H9 (cell line): Measurements from ENCODE around the gene UBL5. TPM values are rescaled to one million over a fixed set of nuclear protein-coding genes. Genes with fewer than 3 reads are reported as not detected.

Experiments
- DNase-seq: peaks from one replicate; pipeline ENCODE4 v3.0.0-alpha.2; 2017
- H2AFZ ChIP-seq: one replicate; pipeline ENCODE4 v1.6.1; 2013; ENCODE audit warnings: mild to moderate bottlenecking, low read length, control low read depth, moderate library complexity
- H2AK5ac ChIP-seq: 2 replicates; pipeline ENCODE4 v1.6.1; 2013; ENCODE audit warnings: low read length, control low read depth, mixed read lengths; ENCODE audit not compliant: insufficient read length
- H2BK120ac ChIP-seq: one replicate; pipeline ENCODE4 v1.6.1; 2013; ENCODE audit warnings: low read depth, mild to moderate bottlenecking, low read length, control low read depth, inconsistent platforms; ENCODE audit not compliant: poor library complexity, severe bottlenecking
- H2BK12ac ChIP-seq: 2 replicates; pipeline ENCODE4 v1.6.1; 2013; ENCODE audit warnings: low read length, control low read depth, mixed read lengths, low read depth; ENCODE audit not compliant: insufficient read length
- H2BK15ac ChIP-seq: 2 replicates; pipeline ENCODE4 v1.6.1; 2013; ENCODE audit warnings: low read depth, low read length, control low read depth
- H2BK20ac ChIP-seq: one replicate; pipeline ENCODE4 v1.6.1; 2013; ENCODE audit warnings: low read depth, mild to moderate bottlenecking, low read length, control low read depth, inconsistent platforms; ENCODE audit not compliant: poor library complexity, severe bottlenecking
- H2BK5ac ChIP-seq: 2 replicates; pipeline ENCODE4 v1.6.1; 2013; ENCODE audit warnings: low read length, control low read depth, mixed read lengths; ENCODE audit not compliant: insufficient read length
- H3K14ac ChIP-seq: 2 replicates; pipeline ENCODE4 v1.6.1; 2013; ENCODE audit warnings: low read length, control low read depth; ENCODE audit not compliant: insufficient read depth
- H3K18ac ChIP-seq: 2 replicates; pipeline ENCODE4 v1.6.1; 2013; ENCODE audit warnings: low read depth, mild to moderate bottlenecking, mixed read lengths, low read length, control low read depth; ENCODE audit not compliant: insufficient read length
- H3K23ac ChIP-seq: 2 replicates; pipeline ENCODE4 v1.6.1; 2013; ENCODE audit warnings: low read length, control low read depth, mixed read lengths, low read depth; ENCODE audit not compliant: insufficient read length
- H3K23me2 ChIP-seq: 2 replicates; pipeline ENCODE4 v1.6.1; 2013; ENCODE audit warnings: low read depth, mild to moderate bottlenecking, mixed read lengths, low read length, control low read depth; ENCODE audit not compliant: insufficient read length, poor library complexity, severe bottlenecking
- H3K27ac ChIP-seq: 2 replicates; pipeline ENCODE4 v1.5.1; 2013; ENCODE audit warnings: low read length, control low read depth, mixed read lengths, low read depth; ENCODE audit not compliant: insufficient read length
- H3K27me3 ChIP-seq: 2 replicates; pipeline ENCODE4 v1.6.1; 2013; ENCODE audit warnings: low read length, control low read depth, inconsistent platforms; ENCODE audit not compliant: insufficient read depth
- H3K4ac ChIP-seq: 2 replicates; pipeline ENCODE4 v1.6.1; 2013; ENCODE audit warnings: low read depth, mild to moderate bottlenecking, control low read depth, inconsistent platforms, low read length, moderate library complexity
- H3K4me1 ChIP-seq: 2 replicates; pipeline ENCODE4 v1.6.1; 2013; ENCODE audit warnings: low read length, control low read depth, inconsistent platforms; ENCODE audit not compliant: insufficient read depth
- H3K4me2 ChIP-seq: 2 replicates; pipeline ENCODE4 v1.6.1; 2013; ENCODE audit warnings: low read length, control low read depth, mixed read lengths; ENCODE audit not compliant: insufficient read length, insufficient read depth
- H3K56ac ChIP-seq: 2 replicates; pipeline ENCODE4 v1.6.1; 2013; ENCODE audit warnings: low read depth, mild to moderate bottlenecking, mixed read lengths, low read length, control low read depth; ENCODE audit not compliant: insufficient read length
- H3K79me1 ChIP-seq: 2 replicates; pipeline ENCODE4 v1.6.1; 2013; ENCODE audit warnings: low read depth, mild to moderate bottlenecking, moderate library complexity, low read length, control low read depth, inconsistent platforms; ENCODE audit not compliant: insufficient read depth, poor library complexity, severe bottlenecking
- H3K79me2 ChIP-seq: 2 replicates; pipeline ENCODE4 v1.6.1; 2013; ENCODE audit warnings: low read length, control low read depth, inconsistent platforms; ENCODE audit not compliant: insufficient read depth
- H3K9ac ChIP-seq: 2 replicates; pipeline ENCODE4 v1.6.1; 2013; ENCODE audit warnings: low read length, control low read depth, mixed read lengths; ENCODE audit not compliant: insufficient read length; ENCODE audit errors: extremely low read depth
- H3K9me3 ChIP-seq: one replicate; pipeline ENCODE4 v1.6.1; 2013; ENCODE audit warnings: low read depth, low read length, inconsistent platforms; ENCODE audit not compliant: control insufficient read depth
- H3T11ph ChIP-seq: one replicate; pipeline ENCODE4 v1.6.1; 2013; ENCODE audit warnings: mild to moderate bottlenecking, low read length, control low read depth, inconsistent platforms
- H4K20me1 ChIP-seq: one replicate; pipeline ENCODE4 v1.6.1; 2013; ENCODE audit not compliant: control insufficient read depth, insufficient read length, insufficient read depth
- H4K5ac ChIP-seq: 2 replicates; pipeline ENCODE4 v1.6.1; 2013; ENCODE audit warnings: low read depth, mild to moderate bottlenecking, mixed read lengths, low read length, control low read depth; ENCODE audit not compliant: insufficient read length
- H4K8ac ChIP-seq: replicated peaks from 2 replicates; pipeline ENCODE4 v1.6.1; 2013; ENCODE audit warnings: low read length, control low read depth, mixed read lengths, low read depth; ENCODE audit not compliant: insufficient read length
- H4K91ac ChIP-seq: 2 replicates; pipeline ENCODE4 v1.6.1; 2013; ENCODE audit warnings: low read depth, mild to moderate bottlenecking, moderate library complexity, mixed read lengths, low read length, control low read depth; ENCODE audit not compliant: insufficient read length
- H3K27ac Mint-ChIP-seq, 3 experiments: 2 replicates in 2 of 3; 3 replicates in 1 of 3; pipeline ENCODE4 v1.8.0; 2020 to 2021; ENCODE audit warnings: mixed read lengths in 3 of 3, mild to moderate bottlenecking in 1 of 3, moderate library complexity in 1 of 3
- H3K27me3 Mint-ChIP-seq: 2 replicates; pipeline ENCODE4 v1.8.0; 2021; ENCODE audit warnings: low read depth, mild to moderate bottlenecking, moderate library complexity, mixed read lengths
- H3K36me3 Mint-ChIP-seq, 3 experiments: 2 replicates in 2 of 3; 3 replicates in 1 of 3; pipeline ENCODE4 v1.8.0; 2020 to 2021; ENCODE audit warnings: low read depth in 3 of 3, mixed read lengths in 3 of 3; ENCODE audit not compliant: insufficient read depth in 1 of 3
- H3K4me1 Mint-ChIP-seq, 2 experiments: 2 replicates each; pipeline ENCODE4 v1.8.0; 2020; ENCODE audit warnings: mixed read lengths in 2 of 2
- H3K4me3 Mint-ChIP-seq, 2 experiments: 2 replicates in 1 of 2; 3 replicates in 1 of 2; pipeline ENCODE4 v1.8.0; 2020 to 2021; ENCODE audit warnings: mild to moderate bottlenecking in 2 of 2, mixed read lengths in 2 of 2, moderate library complexity in 1 of 2
- H3K9me3 Mint-ChIP-seq, 2 experiments: 2 replicates in 1 of 2; 3 replicates in 1 of 2; pipeline ENCODE4 v1.8.0; 2020; ENCODE audit warnings: mild to moderate bottlenecking in 2 of 2, mixed read lengths in 2 of 2, moderate library complexity in 1 of 2
- CTCF ChIP-seq: fragments of 200-600 bp; sonication (generic); conservative IDR thresholded peaks from 3 replicates; pipeline ENCODE4 v1.8.0; 2021; ENCODE audit warnings: antibody characterized with exemption, mild to moderate bottlenecking
- WGBS: extraction: QIAGEN DNeasy Blood & Tissue Kit; methylation state at CpG from one replicate; pipeline ENCODE4 v1.1.7; 2013; ENCODE audit warnings: missing lambda C conversion rate, low lambda C conversion rate, mixed read lengths; ENCODE audit not compliant: insufficient read length; ENCODE audit errors: extremely low coverage; 5-methylcytosine and 5-hydroxymethylcytosine counted together
- total RNA-seq: library from RNA; stranded (reverse); gene quantifications from 2 replicates; pipeline ENCODE4 v1.2.1, GENCODE V29; 2021

UBL5 gene
- total RNA-seq, 1 experiment from 2014 or later, result 393 TPM

GRCh38 chr19:9849791-9850190, 22.1 kb downstream of the UBL5 start:
- H4K5ac ChIP-seq, result no peak overlapping the region
- no peaks in the 10 kb centered on the region for H3K23me2 ChIP-seq
- H2BK20ac ChIP-seq, result no peak overlapping the region
- no peaks in the 10 kb centered on the region for H3K79me2 ChIP-seq
- Mint-ChIP-seq H3K4me3 (no peak overlapping the region), H3K27me3 (no peaks in the 10 kb centered on the region), H3K9me3 (no peaks in the 10 kb centered on the region), H3K27ac (no peak overlapping the region), H3K4me1 (peaks cover 8 to 36% of the 10 kb centered on the region in 2 experiments), H3K36me3 (peaks cover 3 to 31% (median 24%) of the 10 kb centered on the region in 3 experiments; a peak in 6 of 7 replicates)
- H2BK5ac ChIP-seq, result no peak overlapping the region
- peaks cover 2% of the 10 kb centered on the region for H4K20me1 ChIP-seq
- no peak overlapping the region for H3K18ac ChIP-seq
- no peaks in the 10 kb centered on the region; the same call in 1 of the 2 replicates for H3K4me1 ChIP-seq
- H3K56ac ChIP-seq, result no peak overlapping the region
- no peak overlapping the region for H3K4me2 ChIP-seq
- no peak overlapping the region for H2BK15ac ChIP-seq
- H4K8ac ChIP-seq, result no peak overlapping the region
- no peak overlapping the region for H2AFZ ChIP-seq
- H3K27me3 ChIP-seq, result no peaks in the 10 kb centered on the region
- no peak overlapping the region for H3K14ac ChIP-seq
- H2BK12ac ChIP-seq, result no peak overlapping the region
- H3K27ac ChIP-seq, result no peak overlapping the region
- no peaks in the 10 kb centered on the region for H3K9me3 ChIP-seq
- no peak overlapping the region for H4K91ac ChIP-seq
- no peak overlapping the region for H2BK120ac ChIP-seq
- no peak overlapping the region for H2AK5ac ChIP-seq
- no peak for DNase-seq
- TF ChIP-seq CTCF, result no peak
- no peaks in the 10 kb centered on the region for H3K79me1 ChIP-seq
- H3K23ac ChIP-seq, result no peak overlapping the region
- no peak overlapping the region for H3K9ac ChIP-seq
- no peak overlapping the region for H3T11ph ChIP-seq
- H3K4ac ChIP-seq, result no peak overlapping the region
- WGBS, result no CpG with 5 or more reads among the region's 7 CpGs
